Esophagus muscularis mucosa (tissue), 3 donors: ENCODE data around the gene RAI1.

Experiments
- CTCF ChIP-seq, 3 experiments: fragments of 200-600 bp in 2 of 3; fragments of 450-650 bp in 1 of 3; sonication (generic) in 2 of 3; IDR thresholded peaks; one replicate each; pipeline ENCODE4 v1.5.1; 2017 to 2019; ENCODE audit warnings: antibody characterized with exemption in 3 of 3, mild to moderate bottlenecking in 2 of 3, moderate library complexity in 1 of 3
- POLR2AphosphoS5 ChIP-seq, 2 donors: sonication (generic); formaldehyde crosslinking; IDR thresholded peaks; one replicate each; pipeline ENCODE4 v1.6.1; 2017; ENCODE audit warnings: antibody characterized with exemption in 2 of 2

- TF ChIP-seq POLR2AphosphoS5 (IDR thresholded peaks at IDR 0.05) (no peak), CTCF (IDR thresholded peaks at IDR 0.05) (no peak)
These were observed 133.2 kb downstream of the RAI1 start for GRCh38 chr17:17814162-17815061.
